AG04449 (cell line): Measurements from ENCODE around the gene CDH13.

Experiments
- CTCF ChIA-PET: fragments of 350-600 bp; formaldehyde crosslinking; extraction: SDS; loops from one replicate; lab custom pipeline; 2021; ENCODE audit warnings: antibody characterized with exemption; lab: Yijun Ruan, JAX
- POLR2A ChIA-PET: fragments of 400-600, 350-600 bp; formaldehyde crosslinking; extraction: SDS; loops from one replicate; lab custom pipeline; 2020; ENCODE audit warnings: antibody characterized with exemption, inconsistent platforms; lab: Yijun Ruan, JAX
- DNase-seq: peaks from one replicate; pipeline ENCODE4 v3.0.0-alpha.2; 2010; ENCODE audit warnings: low read depth, low spot score
- H3K4me3 ChIP-seq: 2 replicates; pipeline ENCODE4 v1.5.1; 2011; ENCODE audit warnings: low read depth, mild to moderate bottlenecking, control low read depth, low read length
- CTCF ChIP-seq: IDR thresholded peaks from one replicate; pipeline ENCODE4 v1.5.1; 2011; ENCODE audit warnings: mild to moderate bottlenecking, moderate library complexity, low read length, control low read depth, inconsistent platforms; ENCODE audit not compliant: insufficient read depth; ENCODE audit errors: missing control alignments

CDH13 gene

GRCh38 chr16:82685526-82685925 lies 58.8 kb downstream of the CDH13 start:
- TF ChIP-seq CTCF: no peak
- CTCF ChIA-PET: interaction anchor here (2.1 kb wide), 1 partner anchor 8 kb away, joined by 7 read pairs; no protein-coding TSS in a partner anchor
- no peak overlapping the region for H3K4me3 ChIP-seq
- no peak for DNase-seq
- POLR2A ChIA-PET: no interaction called here

GRCh38 chr16:82694239-82694874 lies 67.6 kb downstream of the CDH13 start:
- H3K4me3 ChIP-seq: no peak overlapping the region
- CTCF ChIA-PET: interaction anchor here (1.8 to 3.6 kb wide), 3 partner anchors 10 to 63 kb away, joined by 5 to 12 read pairs (median 7); no protein-coding TSS in a partner anchor
- TF ChIP-seq CTCF: no peak
- peak; percentile 50 for DNase-seq
- POLR2A ChIA-PET: interaction anchor here (0.8 to 1.4 kb wide), 3 partner anchors 10 to 87 kb away, joined by 3 to 6 read pairs (median 3); no protein-coding TSS in a partner anchor

GRCh38 chr16:82695806-82696205 lies 69.0 kb downstream of the CDH13 start:
- DNase-seq: no peak
- TF ChIP-seq CTCF: no peak
- no peak overlapping the region for H3K4me3 ChIP-seq
- ChIA-PET CTCF (interaction anchor here (1.8 to 3.6 kb wide), 2 partner anchors 55 to 65 kb away, joined by 5 to 12 read pairs; no protein-coding TSS in a partner anchor), POLR2A (no interaction called here)

GRCh38 chr16:82699260-82699659 lies 72.5 kb downstream of the CDH13 start:
- H3K4me3 ChIP-seq: no peak overlapping the region
- ChIA-PET POLR2A (interaction anchor here (1.4 kb wide), 1 partner anchor 44 kb away, joined by 5 read pairs; no protein-coding TSS in a partner anchor), CTCF (interaction anchor here (0.8 to 1.9 kb wide), 7 partner anchors 13 to 69 kb away, joined by 3 to 8 read pairs (median 3); no protein-coding TSS in a partner anchor)
- no peak for DNase-seq
- no peak for TF ChIP-seq CTCF

GRCh38 chr16:82699711-82700495 lies 73.1 kb downstream of the CDH13 start:
- ChIA-PET CTCF (interaction anchor here (1.2 to 1.9 kb wide), 6 partner anchors 10 to 69 kb away, joined by 3 to 7 read pairs (median 3); no protein-coding TSS in a partner anchor), POLR2A (interaction anchor here (0.7 to 1.4 kb wide), 2 partner anchors 44 to 548 kb away, joined by 3 to 5 read pairs; no protein-coding TSS in a partner anchor)
- DNase-seq: peak; percentile 59
- H3K4me3 ChIP-seq: no peak overlapping the region
- no peak for TF ChIP-seq CTCF
